Osteocyte (in vitro differentiated cells): Measurements from ENCODE around the gene DEFB128. TPM values are rescaled to one million over a fixed set of nuclear protein-coding genes. Genes with fewer than 3 reads are reported as not detected.

Source experiments
- DNase-seq: peaks from one replicate; pipeline ENCODE4 v3.0.0; 2021; ENCODE audit warnings: mixed read lengths; ENCODE audit not compliant: unreplicated experiment; ENCODE audit errors: extremely low spot score
- H3K27ac Mint-ChIP-seq: one replicate; pipeline ENCODE4 v1.8.0; 2021; ENCODE audit warnings: mild to moderate bottlenecking, mixed read lengths; ENCODE audit not compliant: unreplicated experiment
- H3K27me3 Mint-ChIP-seq: one replicate; pipeline ENCODE4 v1.8.0; 2021; ENCODE audit warnings: mixed read lengths; ENCODE audit not compliant: unreplicated experiment
- H3K36me3 Mint-ChIP-seq: one replicate; pipeline ENCODE4 v1.8.0; 2021; ENCODE audit warnings: mixed read lengths; ENCODE audit not compliant: unreplicated experiment
- H3K4me1 Mint-ChIP-seq: one replicate; pipeline ENCODE4 v1.8.0; 2021; ENCODE audit warnings: mixed read lengths; ENCODE audit not compliant: unreplicated experiment
- H3K4me3 Mint-ChIP-seq: one replicate; pipeline ENCODE4 v1.8.0; 2021; ENCODE audit warnings: mild to moderate bottlenecking, moderate library complexity, mixed read lengths; ENCODE audit not compliant: unreplicated experiment
- H3K9me3 Mint-ChIP-seq: one replicate; pipeline ENCODE4 v1.8.0; 2021; ENCODE audit warnings: mixed read lengths; ENCODE audit not compliant: unreplicated experiment
- CTCF ChIP-seq: fragments of 200-600 bp; sonication (generic); IDR thresholded peaks from 2 replicates; pipeline ENCODE4 v1.5.0; 2021; ENCODE audit warnings: antibody characterized with exemption, mild to moderate bottlenecking, moderate library complexity
- long read RNA-seq: library from polyadenylated mRNA; unstranded; transcript quantifications from one replicate; pipeline ENCODE4 v2.0.0, GENCODE V29; 2021
- total RNA-seq: library from RNA; stranded (reverse); gene quantifications from 2 replicates; pipeline ENCODE4 v1.2.1, GENCODE V29; 2021

The DEFB128 gene
- total RNA-seq, result not detected in 2 replicates
- long read RNA-seq, result 0 reads

GRCh38 chr20:189611-190010 lies at the start of gene DEFB128:
Gene DEFB128 (minus strand): TSS chr20:189711. CDS start chr20:189623, 88 bp downstream.
- Mint-ChIP-seq H3K4me3 (no peak within 1 kb of the TSS), H3K27me3 (peaks cover 19% of the 10 kb centered on the region), H3K9me3 (no peaks in the 10 kb centered on the region), H3K4me1 (no peaks in the 10 kb centered on the region), H3K27ac (no peak within 1 kb of the TSS), H3K36me3 (no peaks in the 10 kb centered on the region)
- TF ChIP-seq CTCF, result no peak
- DNase-seq, result no peak

GRCh38 chr20:237929-238328 lies 48.4 kb upstream of the DEFB128 start:
- Mint-ChIP-seq H3K9me3 (no peaks in the 10 kb centered on the region), H3K4me1 (no peaks in the 10 kb centered on the region), H3K27me3 (peaks cover 32% of the 10 kb centered on the region), H3K27ac (no peak overlapping the region), H3K4me3 (no peak overlapping the region), H3K36me3 (no peaks in the 10 kb centered on the region)
- no peak for DNase-seq
- TF ChIP-seq CTCF, result no peak

- H3K4me3 Mint-ChIP-seq, result no peak overlapping the region
- no peak overlapping the region for H3K27ac Mint-ChIP-seq
- DNase-seq, result no peak
- no peaks in the 10 kb centered on the region for H3K4me1 Mint-ChIP-seq
- no peaks in the 10 kb centered on the region for H3K36me3 Mint-ChIP-seq
- no peak for TF ChIP-seq CTCF
- peaks cover 30% of the 10 kb centered on the region for H3K27me3 Mint-ChIP-seq
- no peaks in the 10 kb centered on the region for H3K9me3 Mint-ChIP-seq
Observed at GRCh38 chr20:237489-237888, 48.0 kb upstream of the DEFB128 start.

- no peak overlapping the region for H3K4me3 Mint-ChIP-seq
- H3K4me1 Mint-ChIP-seq, result no peaks in the 10 kb centered on the region
- no peaks in the 10 kb centered on the region for H3K36me3 Mint-ChIP-seq
- DNase-seq, result no peak
- peaks cover 24% of the 10 kb centered on the region for H3K27me3 Mint-ChIP-seq
- H3K9me3 Mint-ChIP-seq, result no peaks in the 10 kb centered on the region
- H3K27ac Mint-ChIP-seq, result no peak overlapping the region
- TF ChIP-seq CTCF, result peak; percentile 51
Observed at GRCh38 chr20:235891-236290, 46.4 kb upstream of the DEFB128 start.

- Mint-ChIP-seq H3K36me3 (no peaks in the 10 kb centered on the region), H3K4me1 (no peaks in the 10 kb centered on the region), H3K27me3 (peaks cover 54% of the 10 kb centered on the region), H3K9me3 (no peaks in the 10 kb centered on the region), H3K4me3 (no peak overlapping the region), H3K27ac (no peak overlapping the region)
- no peak for DNase-seq
- no peak for TF ChIP-seq CTCF
Observed at GRCh38 chr20:227439-228105, 38.1 kb upstream of the DEFB128 start.
